Smooth muscle cell (in vitro differentiated cells): ENCODE results near the gene PLPP1. TPM values are rescaled to one million over a fixed set of nuclear protein-coding genes. Genes with fewer than 3 reads are reported as not detected.

ENCODE experiments used
- DNase-seq: peaks from one replicate; lab custom pipeline; 2025; ENCODE audit not compliant: unreplicated experiment; lab: John Stamatoyannopoulos, UW
- H2AFZ ChIP-seq: fragments of 200-600 bp; sonication (generic); 2 replicates; pipeline ENCODE4 v1.6.0; 2016; ENCODE audit warnings: antibody characterized with exemption, low read depth, mild to moderate bottlenecking
- H3F3A ChIP-seq: fragments of 200-600 bp; sonication (generic); 2 replicates; pipeline ENCODE4 v1.6.0; 2017; ENCODE audit warnings: antibody characterized with exemption, low read depth
- H3K27ac ChIP-seq: fragments of 200-600 bp; sonication (generic); 2 replicates; pipeline ENCODE4 v1.5.1; 2016; ENCODE audit warnings: low read depth, mild to moderate bottlenecking
- H3K27me3 ChIP-seq: fragments of 200-600 bp; sonication (generic); 2 replicates; pipeline ENCODE4 v1.6.1; 2016; ENCODE audit warnings: low read depth, mild to moderate bottlenecking
- H3K36me3 ChIP-seq: fragments of 200-600 bp; sonication (generic); 2 replicates; pipeline ENCODE4 v1.5.1; 2016; ENCODE audit warnings: low read depth
- H3K4me1 ChIP-seq: fragments of 200-600 bp; sonication (generic); 2 replicates; pipeline ENCODE4 v1.5.1; 2016; ENCODE audit warnings: low read depth
- H3K4me2 ChIP-seq: fragments of 200-600 bp; sonication (generic); 2 replicates; pipeline ENCODE4 v1.6.0; 2016; ENCODE audit warnings: mild to moderate bottlenecking
- H3K4me3 ChIP-seq: fragments of 200-600 bp; sonication (generic); 2 replicates; pipeline ENCODE4 v1.5.1; 2016; ENCODE audit warnings: mild to moderate bottlenecking
- H3K79me2 ChIP-seq: fragments of 200-600 bp; sonication (generic); 2 replicates; pipeline ENCODE4 v1.6.0; 2016; ENCODE audit warnings: low read depth, mild to moderate bottlenecking
- H3K9ac ChIP-seq: fragments of 200-600 bp; sonication (generic); 2 replicates; pipeline ENCODE4 v1.6.0; 2016; ENCODE audit warnings: low read depth
- H3K9me3 ChIP-seq: fragments of 200-600 bp; sonication (generic); replicated peaks from 2 replicates; pipeline ENCODE4 v1.5.1; 2016; ENCODE audit warnings: low read depth
- H4K20me1 ChIP-seq: fragments of 200-600 bp; sonication (generic); 2 replicates; pipeline ENCODE4 v1.6.0; 2016; ENCODE audit warnings: low read depth
- CTCF ChIP-seq: fragments of 200-600 bp; sonication (generic); IDR thresholded peaks from 2 replicates; pipeline ENCODE4 v1.5.1; 2017; ENCODE audit warnings: borderline replicate concordance, mild to moderate bottlenecking, antibody characterized with exemption; ENCODE audit not compliant: insufficient read depth, poor library complexity, severe bottlenecking
- WGBS: methylation state at CpG from one replicate; pipeline ENCODE4 v1.1.7; 2016; ENCODE audit warnings: low lambda C conversion rate; 5-methylcytosine and 5-hydroxymethylcytosine counted together
- polyA plus RNA-seq: library from polyadenylated mRNA; unstranded; fragments of >200 nt; fragmentation: Nextera tagmentation; extraction: Ambion mirVana; gene quantifications from 2 replicates; pipeline ENCODE4 v1.2.1, GENCODE V29; 2016
- total RNA-seq: library from RNA; depleted of rRNA; stranded (reverse); fragments of >200 nt; gene quantifications from 2 replicates; pipeline ENCODE4 v1.2.3, GENCODE V29; 2014

Gene PLPP1
- total and polyA plus RNA-seq, 2 experiments from 2014 or later, result 47.2 to 108 TPM

GRCh38 chr5:55524816-55525215 lies 9.9 kb downstream of the PLPP1 start:
- Histone ChIP-seq H3K27me3 (no peaks in the 10 kb centered on the region), H3K4me3 (no peak overlapping the region), H3K36me3 (no peaks in the 10 kb centered on the region), H3K27ac (no peak overlapping the region), H3K4me2 (no peak overlapping the region), H4K20me1 (peaks cover 30% of the 10 kb centered on the region), H3K4me1 (no peaks in the 10 kb centered on the region), H3F3A (no peaks in the 10 kb centered on the region), H3K9me3 (no peaks in the 10 kb centered on the region), H3K9ac (no peak overlapping the region), H2AFZ (no peak overlapping the region), H3K79me2 (peaks cover 77% of the 10 kb centered on the region)
- DNase-seq, result no peak
- TF ChIP-seq CTCF, result no peak
- WGBS, result 94% methylated on average over 1 of the region's 1 CpG

GRCh38 chr5:55523293-55523692 lies 11.5 kb downstream of the PLPP1 start:
- H3K9me3 ChIP-seq, result no peaks in the 10 kb centered on the region
- no peak overlapping the region for H3K9ac ChIP-seq
- H3K36me3 ChIP-seq, result no peaks in the 10 kb centered on the region
- no peak overlapping the region for H2AFZ ChIP-seq
- H3F3A ChIP-seq, result no peaks in the 10 kb centered on the region
- WGBS, result 96% methylated on average over 2 of the region's 2 CpGs
- no peak overlapping the region for H3K4me3 ChIP-seq
- no peak for TF ChIP-seq CTCF
- no peak overlapping the region for H3K4me2 ChIP-seq
- no peak overlapping the region for H3K27ac ChIP-seq
- H4K20me1 ChIP-seq, result peaks cover 35% of the 10 kb centered on the region
- no peaks in the 10 kb centered on the region for H3K4me1 ChIP-seq
- DNase-seq, result no peak
- H3K79me2 ChIP-seq, result peaks cover 66% of the 10 kb centered on the region
- no peaks in the 10 kb centered on the region for H3K27me3 ChIP-seq

GRCh38 chr5:55521881-55522280 lies 12.9 kb downstream of the PLPP1 start:
- Histone ChIP-seq H3K79me2 (peaks cover 60% of the 10 kb centered on the region), H3K27ac (no peak overlapping the region), H3K36me3 (no peaks in the 10 kb centered on the region), H3K27me3 (no peaks in the 10 kb centered on the region), H3K9me3 (no peaks in the 10 kb centered on the region), H3K4me1 (no peaks in the 10 kb centered on the region), H3K4me2 (no peak overlapping the region), H2AFZ (no peak overlapping the region), H3F3A (no peaks in the 10 kb centered on the region), H3K9ac (no peak overlapping the region), H3K4me3 (no peak overlapping the region), H4K20me1 (peaks cover 43% of the 10 kb centered on the region)
- no peak for TF ChIP-seq CTCF
- WGBS, result 76% methylated on average over 5 of the region's 5 CpGs
- no peak for DNase-seq

GRCh38 chr5:55520117-55520839 lies 14.5 kb downstream of the PLPP1 start:
- Histone ChIP-seq H3K27ac (no peak overlapping the region), H4K20me1 (peaks cover 38% of the 10 kb centered on the region), H3F3A (no peaks in the 10 kb centered on the region), H3K9me3 (no peaks in the 10 kb centered on the region), H3K4me2 (no peak overlapping the region), H3K4me3 (no peak overlapping the region), H3K9ac (no peak overlapping the region), H3K36me3 (no peaks in the 10 kb centered on the region), H3K27me3 (no peaks in the 10 kb centered on the region), H2AFZ (no peak overlapping the region), H3K79me2 (peaks cover 63% of the 10 kb centered on the region), H3K4me1 (no peaks in the 10 kb centered on the region)
- 94% methylated on average over 2 of the region's 2 CpGs for WGBS
- no peak for DNase-seq
- no peak for TF ChIP-seq CTCF
